CD4-positive, alpha-beta T cell (primary cell): Measurements from ENCODE around the gene PHF2. TPM values are rescaled to one million over a fixed set of nuclear protein-coding genes. Genes with fewer than 3 reads are reported as not detected.
"Not testable (repeated sequence)": the region's sequence is repeated elsewhere in the genome, so short reads cannot be mapped to it uniquely, and the experiment has no call there.

Source experiments
- ATAC-seq: fragments of 200-7000 bp; cut with Tn5 transposase; one replicate; pipeline ENCODE4 v1.10.0; 2022; ENCODE audit warnings: mild to moderate bottlenecking; ENCODE audit not compliant: poor library complexity
- CTCF ChIA-PET: fragments of 350-600 bp; sonication (Branson Sonifier 250); formaldehyde crosslinking; loops from one replicate; lab custom pipeline; 2021; ENCODE audit warnings: antibody characterized with exemption, inconsistent platforms; lab: Charles Lee
- POLR2A ChIA-PET: fragments of 350-600 bp; sonication (Branson Sonifier 250); formaldehyde crosslinking; loops from one replicate; lab custom pipeline; 2021; ENCODE audit warnings: antibody characterized with exemption, inconsistent platforms; lab: Charles Lee
- DNase-seq, 14 experiments: peaks; one replicate each; pipeline ENCODE4 v3.0.0-alpha.2; 2013 to 2020; ENCODE audit warnings: mixed read lengths in 2 of 14
- H3K27ac ChIP-seq, 2 donors: one replicate each; pipeline versions ENCODE4 v1.5.1 to v1.7.0; 2013; ENCODE audit warnings: low read length in 2 of 2, low read depth in 1 of 2, mild to moderate bottlenecking in 1 of 2
- H3K27me3 ChIP-seq, 2 experiments: 1 replicate in 1 of 2; 2 replicates in 1 of 2; pipeline versions ENCODE4 v1.6.1 to v1.7.0; 2013; ENCODE audit warnings: low read length in 2 of 2, control low read depth in 1 of 2, mild to moderate bottlenecking in 1 of 2, moderate library complexity in 1 of 2; ENCODE audit not compliant: insufficient read depth in 2 of 2, control insufficient read depth in 1 of 2
- H3K36me3 ChIP-seq: one replicate; pipeline ENCODE4 v1.6.1; 2013; ENCODE audit warnings: low read length, control low read depth; ENCODE audit not compliant: insufficient read depth
- H3K4me1 ChIP-seq: one replicate; pipeline ENCODE4 v1.6.1; 2013; ENCODE audit warnings: low read length, control low read depth; ENCODE audit not compliant: insufficient read depth
- H3K4me3 ChIP-seq: one replicate; pipeline ENCODE4 v1.5.1; 2013; ENCODE audit warnings: mild to moderate bottlenecking, low read length, moderate library complexity
- H3K9me3 ChIP-seq, 2 experiments: 1 replicate in 1 of 2; 2 replicates in 1 of 2; pipeline versions ENCODE4 v1.6.1 to v1.7.0; 2013; ENCODE audit warnings: low read length in 2 of 2, mild to moderate bottlenecking in 2 of 2, control low read depth in 1 of 2, moderate library complexity in 1 of 2; ENCODE audit not compliant: control insufficient read depth in 1 of 2, insufficient read depth in 1 of 2
- H3K27ac Mint-ChIP-seq: one replicate; pipeline ENCODE4 v1.8.0; 2020; ENCODE audit warnings: mixed read lengths
- H3K27me3 Mint-ChIP-seq: one replicate; pipeline ENCODE4 v1.8.0; 2021; ENCODE audit warnings: mixed read lengths
- H3K36me3 Mint-ChIP-seq: one replicate; pipeline ENCODE4 v1.8.0; 2021; ENCODE audit warnings: low read depth, mixed read lengths
- H3K4me1 Mint-ChIP-seq: one replicate; pipeline ENCODE4 v1.8.0; 2021; ENCODE audit warnings: low read depth, mixed read lengths
- H3K4me3 Mint-ChIP-seq: one replicate; pipeline ENCODE4 v1.8.0; 2020; ENCODE audit warnings: mild to moderate bottlenecking, mixed read lengths
- H3K9me3 Mint-ChIP-seq: one replicate; pipeline ENCODE4 v1.8.0; 2020; ENCODE audit warnings: mixed read lengths
- intact Hi-C, 2 experiments: fragments of 100-400 bp; cut with DNase I in 1 of 2; cut with micrococcal nuclease in 1 of 2; formaldehyde crosslinking; loops; one replicate each; pipeline versions ENCODE4 v1.15.1 to v1.9.0; 2023 to 2025; cut with DNase I, micrococcal nuclease
- total RNA-seq, 174 experiments: library from RNA in 2 of 174; stranded (reverse) in 2 of 174; gene quantifications; one replicate each; pipeline ENCODE4 v1.2.3 and lab custom pipeline; 2021 to 2026
- TF ChIP-seq, protein P1 (sequence below): fragments of 200-600 bp; IDR thresholded peaks from one replicate; pipeline ENCODE4 v1.8.0; 2022; ENCODE audit warnings: antibody characterized with exemption, mild to moderate bottlenecking

PHF2 gene
- total RNA-seq, 2 experiments from 2014 or later: 27.3 to 28.8 TPM

DNA sequence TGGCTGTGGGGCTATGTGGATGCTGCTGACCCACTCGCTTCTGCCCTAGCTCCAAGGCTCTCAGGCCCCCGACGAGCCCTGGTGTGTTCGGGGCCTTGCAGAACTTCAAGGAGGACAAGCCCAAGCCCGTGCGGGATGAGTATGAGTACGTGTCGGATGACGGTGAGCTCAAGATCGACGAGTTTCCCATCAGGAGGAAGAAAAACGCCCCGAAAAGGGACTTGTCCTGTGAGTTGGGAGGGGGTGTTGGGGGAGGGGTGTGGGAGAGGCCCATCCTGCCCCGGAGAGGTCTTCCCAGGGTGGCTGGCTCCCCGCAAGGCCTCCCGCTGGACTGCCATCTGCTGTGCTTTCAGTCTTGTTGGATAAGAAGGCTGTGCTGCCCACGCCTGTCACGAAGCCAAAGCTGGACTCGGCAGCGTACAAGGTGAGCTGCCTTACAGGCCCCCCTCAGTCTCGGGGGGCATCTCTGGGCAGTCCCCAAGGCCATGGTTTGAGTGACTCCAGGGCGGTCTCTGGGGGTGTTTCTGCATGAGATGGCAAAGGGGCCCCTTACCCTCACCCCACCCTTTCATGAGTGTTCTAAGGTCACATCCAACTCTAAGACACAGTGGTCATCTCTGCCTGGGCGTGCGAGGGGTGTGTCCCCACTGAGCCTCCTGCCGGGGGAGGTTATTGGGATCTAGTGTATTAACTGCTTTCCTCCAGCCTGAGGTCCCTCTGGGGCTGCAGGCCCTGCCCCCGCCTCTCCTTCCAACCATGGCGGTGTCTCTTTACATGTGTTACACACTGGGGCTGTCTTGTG, 89.5 kb downstream of the PHF2 start:
- intact Hi-C loops: no loop called here
- ChIA-PET CTCF (no interaction called here), POLR2A (no interaction called here)
- no peak overlapping the region for H3K27ac Mint-ChIP-seq
- H3K36me3 Mint-ChIP-seq: peaks cover 11% of the 10 kb centered on the region
- TF ChIP-seq, protein P1, sequence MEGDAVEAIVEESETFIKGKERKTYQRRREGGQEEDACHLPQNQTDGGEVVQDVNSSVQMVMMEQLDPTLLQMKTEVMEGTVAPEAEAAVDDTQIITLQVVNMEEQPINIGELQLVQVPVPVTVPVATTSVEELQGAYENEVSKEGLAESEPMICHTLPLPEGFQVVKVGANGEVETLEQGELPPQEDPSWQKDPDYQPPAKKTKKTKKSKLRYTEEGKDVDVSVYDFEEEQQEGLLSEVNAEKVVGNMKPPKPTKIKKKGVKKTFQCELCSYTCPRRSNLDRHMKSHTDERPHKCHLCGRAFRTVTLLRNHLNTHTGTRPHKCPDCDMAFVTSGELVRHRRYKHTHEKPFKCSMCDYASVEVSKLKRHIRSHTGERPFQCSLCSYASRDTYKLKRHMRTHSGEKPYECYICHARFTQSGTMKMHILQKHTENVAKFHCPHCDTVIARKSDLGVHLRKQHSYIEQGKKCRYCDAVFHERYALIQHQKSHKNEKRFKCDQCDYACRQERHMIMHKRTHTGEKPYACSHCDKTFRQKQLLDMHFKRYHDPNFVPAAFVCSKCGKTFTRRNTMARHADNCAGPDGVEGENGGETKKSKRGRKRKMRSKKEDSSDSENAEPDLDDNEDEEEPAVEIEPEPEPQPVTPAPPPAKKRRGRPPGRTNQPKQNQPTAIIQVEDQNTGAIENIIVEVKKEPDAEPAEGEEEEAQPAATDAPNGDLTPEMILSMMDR: no peak
- no peak overlapping the region for H3K4me3 Mint-ChIP-seq
- Histone ChIP-seq H3K9me3 (peaks cover 0 to 7% of the 10 kb centered on the region in 2 experiments), H3K4me3 (no peak overlapping the region), H3K4me1 (no peaks in the 10 kb centered on the region), H3K27ac (no peak overlapping the region), H3K27me3 (no peaks in the 10 kb centered on the region), H3K36me3 (peaks cover 36% of the 10 kb centered on the region)
- H3K9me3 Mint-ChIP-seq: no peaks in the 10 kb centered on the region
- no peak for ATAC-seq
- DNase-seq: peak in 2 of 14 experiments; percentile 1 to 32
- no peaks in the 10 kb centered on the region for H3K27me3 Mint-ChIP-seq
- no peaks in the 10 kb centered on the region for H3K4me1 Mint-ChIP-seq

DNA sequence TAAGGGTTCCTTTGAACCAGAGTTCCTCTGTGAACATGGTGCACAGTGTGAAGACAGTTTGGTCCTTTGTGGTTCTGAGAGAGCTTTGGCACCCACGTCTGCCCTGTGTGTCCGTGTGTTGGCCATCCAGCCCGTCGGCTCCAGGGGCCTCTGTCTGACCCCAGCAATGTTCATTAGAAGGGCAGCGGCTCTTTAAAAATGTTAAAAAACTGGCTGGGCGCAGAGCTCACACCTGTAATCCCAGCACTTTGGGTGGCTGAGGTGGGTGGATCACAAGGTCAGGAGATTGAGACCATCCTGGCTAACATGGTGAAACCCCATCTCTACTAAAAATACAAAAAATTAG, 90.0 kb downstream of the PHF2 start:
- H3K27ac ChIP-seq, H3K4me1 ChIP-seq, H3K4me3 ChIP-seq, H3K27ac Mint-ChIP-seq, intact Hi-C loops, H3K4me3 Mint-ChIP-seq, H3K27me3 ChIP-seq, DNase-seq, H3K4me1 Mint-ChIP-seq, POLR2A ChIA-PET, H3K9me3 Mint-ChIP-seq, CTCF ChIA-PET, H3K27me3 Mint-ChIP-seq, ATAC-seq, H3K9me3 ChIP-seq: not testable (repeated sequence)
- peaks cover 36% of the 10 kb centered on the region for H3K36me3 ChIP-seq
- H3K36me3 Mint-ChIP-seq: peaks cover 11% of the 10 kb centered on the region

DNA sequence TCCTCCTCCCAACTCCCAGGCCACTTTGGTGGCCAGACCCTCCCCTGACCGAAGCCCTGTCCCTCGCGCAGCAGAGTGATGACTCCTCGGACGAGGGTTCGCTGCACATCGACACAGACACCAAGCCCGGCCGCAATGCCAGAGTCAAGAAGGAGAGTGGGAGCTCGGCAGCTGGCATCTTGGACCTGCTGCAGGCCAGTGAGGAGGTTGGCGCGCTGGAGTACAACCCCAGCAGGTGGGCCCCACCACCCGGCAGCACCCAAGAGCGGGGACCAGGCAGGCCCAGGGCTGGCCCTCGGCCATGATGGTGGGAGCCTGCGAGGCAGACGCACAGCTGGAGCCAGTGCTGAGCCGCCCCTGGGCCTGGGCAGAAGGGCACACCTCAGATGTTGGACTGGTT, 90.6 kb downstream of the PHF2 start:
- POLR2A ChIA-PET: no interaction called here
- Histone ChIP-seq H3K4me3 (no peak overlapping the region), H3K9me3 (peaks cover 0 to 7% of the 10 kb centered on the region in 2 experiments), H3K4me1 (no peaks in the 10 kb centered on the region), H3K27ac (no peak overlapping the region), H3K27me3 (no peaks in the 10 kb centered on the region), H3K36me3 (peaks cover 36% of the 10 kb centered on the region)
- Mint-ChIP-seq H3K4me1 (no peaks in the 10 kb centered on the region), H3K9me3 (no peaks in the 10 kb centered on the region), H3K36me3 (peaks cover 11% of the 10 kb centered on the region), H3K4me3 (no peak overlapping the region), H3K27me3 (no peaks in the 10 kb centered on the region), H3K27ac (no peak overlapping the region)
- CTCF ChIA-PET: no interaction called here
- intact Hi-C loops: no loop called here
- ATAC-seq: no peak
- TF ChIP-seq, protein P1: no peak
- peak in 2 of 14 experiments; percentile 2 to 29 for DNase-seq

DNA sequence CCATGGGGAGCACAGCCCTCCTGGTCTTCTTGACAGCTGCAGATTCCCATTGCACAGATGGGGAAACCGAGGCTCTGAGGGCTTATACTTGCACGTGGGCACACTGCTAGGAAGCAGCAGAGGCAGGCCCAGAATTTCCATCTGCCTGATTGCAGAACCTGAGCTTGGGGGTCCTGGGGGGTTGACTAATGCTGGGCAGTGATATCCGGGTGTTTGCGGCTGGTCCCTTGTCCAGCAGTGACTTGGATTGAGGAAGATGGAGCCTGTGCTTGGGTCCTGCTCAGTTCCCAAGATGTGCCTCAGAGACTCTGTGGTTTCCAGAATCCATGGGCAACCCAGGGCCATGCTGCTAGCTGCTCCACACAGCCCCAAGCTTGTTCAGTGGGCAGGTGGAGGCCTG, 91.2 kb downstream of the PHF2 start:
- H3K27ac Mint-ChIP-seq: no peak overlapping the region
- H3K27me3 Mint-ChIP-seq: no peaks in the 10 kb centered on the region

More for the DNA sequence above, 91.2 kb downstream of the PHF2 start:
- H3K27ac ChIP-seq: no peak overlapping the region
- POLR2A ChIA-PET: no interaction called here
- Mint-ChIP-seq H3K4me1 (no peaks in the 10 kb centered on the region), H3K9me3 (no peaks in the 10 kb centered on the region), H3K4me3 (no peak overlapping the region), H3K36me3 (peaks cover 17% of the 10 kb centered on the region)
- no peak overlapping the region for H3K4me3 ChIP-seq
- ATAC-seq (no peak), DNase-seq (peak in 1 of 14 experiments; percentile 4)
- intact Hi-C loops: no loop called here
- no peaks in the 10 kb centered on the region for H3K27me3 ChIP-seq
- peaks cover 0 to 7% of the 10 kb centered on the region in 2 experiments for H3K9me3 ChIP-seq
- peaks cover 32% of the 10 kb centered on the region for H3K36me3 ChIP-seq
- TF ChIP-seq, protein P1: no peak
- CTCF ChIA-PET: no interaction called here
- H3K4me1 ChIP-seq: no peaks in the 10 kb centered on the region
